WERI-Rb-1 (cell line): ENCODE results near the gene STK10.
A peak's percentile ranks its signal among the peaks of the same experiment; 100 is the strongest.

ENCODE experiments used
- DNase-seq: peaks from one replicate; pipeline ENCODE4 v3.0.0-alpha.2; 2020
- H3K27ac ChIP-seq: fragments of 250-450 bp; sonication (Bioruptor Pico); 2 replicates; pipeline ENCODE4 v1.5.1; 2020; ENCODE audit warnings: mild to moderate bottlenecking, moderate library complexity
- H3K27me3 ChIP-seq: fragments of 250-450 bp; sonication (Bioruptor Pico); 2 replicates; pipeline ENCODE4 v1.5.1; 2021; ENCODE audit warnings: mild to moderate bottlenecking, low read depth, moderate library complexity; ENCODE audit not compliant: insufficient read depth, severe bottlenecking
- H3K36me3 ChIP-seq: fragments of 250-450 bp; sonication (Bioruptor Pico); 2 replicates; pipeline ENCODE4 v1.5.1; 2020; ENCODE audit warnings: mild to moderate bottlenecking, moderate library complexity
- H3K4me3 ChIP-seq: 2 replicates; pipeline ENCODE4 v1.5.1; 2011; ENCODE audit warnings: low read depth, mild to moderate bottlenecking, control low read depth, low read length
- H3K9me3 ChIP-seq: fragments of 250-450 bp; sonication (Bioruptor Pico); 2 replicates; pipeline ENCODE4 v1.5.1; 2021; ENCODE audit warnings: mild to moderate bottlenecking, moderate library complexity; ENCODE audit not compliant: severe bottlenecking
- TF ChIP-seq, protein P1 (sequence below): IDR thresholded peaks from 2 replicates; pipeline ENCODE4 v1.5.1; 2011; ENCODE audit warnings: low read depth, mild to moderate bottlenecking, control low read depth, inconsistent platforms, low read length

Gene STK10

DNA sequence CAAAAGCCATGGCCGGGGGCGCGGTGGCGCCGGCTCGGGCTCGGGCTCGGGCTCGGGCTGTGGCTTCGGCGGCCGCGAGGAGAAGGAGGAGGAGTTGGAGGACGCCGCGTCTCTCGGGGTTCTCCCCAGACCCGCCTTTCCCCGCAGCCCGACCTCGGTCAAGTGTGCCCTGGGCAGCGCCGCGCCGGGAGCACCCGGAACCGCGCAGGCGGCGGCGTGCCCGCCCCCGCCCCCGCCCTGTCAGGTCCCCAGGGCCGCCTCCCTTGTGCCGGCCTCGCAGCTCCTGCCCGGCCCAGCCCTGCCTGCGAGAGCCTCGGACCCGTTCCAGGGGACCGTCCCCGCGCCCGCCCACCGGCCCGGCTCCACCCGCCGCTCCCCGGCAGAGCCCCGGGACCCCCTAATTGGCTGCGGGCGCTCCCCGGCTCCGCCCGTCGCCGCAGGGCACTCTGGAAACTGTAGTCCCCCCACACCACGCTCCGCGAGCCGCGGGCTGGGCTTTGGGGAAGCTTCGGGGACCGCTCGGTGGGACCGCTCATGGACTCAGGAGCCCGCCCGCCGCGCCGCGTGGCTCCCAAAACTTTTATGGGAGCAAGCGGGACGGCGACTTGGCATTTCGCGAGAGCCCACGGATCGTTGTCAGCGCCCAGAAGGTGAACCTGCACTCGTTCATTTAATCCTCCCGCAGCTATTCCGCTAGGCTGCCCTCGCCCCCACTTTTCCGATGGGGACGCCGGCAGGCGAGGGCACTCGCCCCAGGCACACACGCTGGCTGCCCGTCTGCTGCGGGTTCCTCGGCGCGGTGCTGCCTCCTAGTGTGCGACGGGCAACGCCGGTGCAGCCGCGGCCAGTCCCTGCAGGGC, at the start of gene STK10:
TSS of gene STK10 (minus strand) at position 192 of the 860 bp plus-strand sequence. CDS start at position 10, 182 bp downstream.
- H3K9me3 ChIP-seq: no peaks in the 10 kb centered on the region
- TF ChIP-seq, protein P1, sequence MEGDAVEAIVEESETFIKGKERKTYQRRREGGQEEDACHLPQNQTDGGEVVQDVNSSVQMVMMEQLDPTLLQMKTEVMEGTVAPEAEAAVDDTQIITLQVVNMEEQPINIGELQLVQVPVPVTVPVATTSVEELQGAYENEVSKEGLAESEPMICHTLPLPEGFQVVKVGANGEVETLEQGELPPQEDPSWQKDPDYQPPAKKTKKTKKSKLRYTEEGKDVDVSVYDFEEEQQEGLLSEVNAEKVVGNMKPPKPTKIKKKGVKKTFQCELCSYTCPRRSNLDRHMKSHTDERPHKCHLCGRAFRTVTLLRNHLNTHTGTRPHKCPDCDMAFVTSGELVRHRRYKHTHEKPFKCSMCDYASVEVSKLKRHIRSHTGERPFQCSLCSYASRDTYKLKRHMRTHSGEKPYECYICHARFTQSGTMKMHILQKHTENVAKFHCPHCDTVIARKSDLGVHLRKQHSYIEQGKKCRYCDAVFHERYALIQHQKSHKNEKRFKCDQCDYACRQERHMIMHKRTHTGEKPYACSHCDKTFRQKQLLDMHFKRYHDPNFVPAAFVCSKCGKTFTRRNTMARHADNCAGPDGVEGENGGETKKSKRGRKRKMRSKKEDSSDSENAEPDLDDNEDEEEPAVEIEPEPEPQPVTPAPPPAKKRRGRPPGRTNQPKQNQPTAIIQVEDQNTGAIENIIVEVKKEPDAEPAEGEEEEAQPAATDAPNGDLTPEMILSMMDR: peak; percentile 94
- no peaks in the 10 kb centered on the region for H3K36me3 ChIP-seq
- H3K27ac ChIP-seq: peak within 1 kb of the TSS; percentile 54
- peak within 1 kb of the TSS; percentile 95 for H3K4me3 ChIP-seq
- no peaks in the 10 kb centered on the region for H3K27me3 ChIP-seq
- DNase-seq: peak; percentile 94

DNA sequence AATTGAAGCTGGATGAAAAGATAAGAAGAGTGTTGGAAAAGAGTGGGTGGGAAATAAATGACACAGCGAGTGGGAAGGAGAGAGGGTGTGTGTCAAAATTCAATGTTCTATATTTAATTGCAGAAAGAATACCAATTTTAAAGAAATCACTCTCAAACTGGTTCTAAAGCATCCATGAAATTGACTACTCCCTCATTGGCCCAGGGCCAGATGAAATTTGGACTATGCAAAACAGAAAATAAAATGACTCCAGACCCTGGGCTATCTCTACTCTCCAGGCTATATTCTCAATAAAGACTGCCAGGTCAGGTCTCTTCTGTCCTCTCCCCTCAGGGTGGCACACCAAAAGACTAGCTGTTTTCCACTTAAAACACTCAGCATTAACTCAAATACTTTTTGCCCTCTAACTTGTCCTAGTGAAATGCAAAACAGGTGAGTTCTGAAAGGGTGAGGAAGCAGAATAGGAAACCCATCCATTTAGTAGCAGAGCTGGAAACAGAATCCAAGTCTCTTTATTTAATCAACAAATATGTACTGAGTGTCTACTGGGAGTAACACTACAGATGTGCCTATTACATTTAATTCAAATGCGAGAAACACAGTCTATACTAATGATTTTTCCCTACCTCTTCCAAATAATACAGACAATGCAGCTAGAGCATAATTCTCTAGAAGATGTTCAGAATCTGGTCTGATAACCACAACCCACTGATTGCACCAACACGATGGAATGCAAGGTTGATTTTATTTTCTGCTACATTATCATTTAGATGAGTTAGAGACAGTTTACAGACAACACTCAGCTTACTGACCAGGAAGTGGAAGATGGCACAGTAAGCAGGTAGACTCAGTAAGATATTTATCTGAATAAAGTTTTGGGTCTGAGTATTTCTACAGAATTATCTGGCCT, 48.1 kb upstream of the STK10 start:
- TF ChIP-seq, protein P1: no peak
- Histone ChIP-seq H3K36me3 (peaks cover 24% of the 10 kb centered on the region), H3K4me3 (no peak overlapping the region), H3K27ac (no peak overlapping the region), H3K9me3 (no peaks in the 10 kb centered on the region), H3K27me3 (no peaks in the 10 kb centered on the region)
- DNase-seq: no peak

DNA sequence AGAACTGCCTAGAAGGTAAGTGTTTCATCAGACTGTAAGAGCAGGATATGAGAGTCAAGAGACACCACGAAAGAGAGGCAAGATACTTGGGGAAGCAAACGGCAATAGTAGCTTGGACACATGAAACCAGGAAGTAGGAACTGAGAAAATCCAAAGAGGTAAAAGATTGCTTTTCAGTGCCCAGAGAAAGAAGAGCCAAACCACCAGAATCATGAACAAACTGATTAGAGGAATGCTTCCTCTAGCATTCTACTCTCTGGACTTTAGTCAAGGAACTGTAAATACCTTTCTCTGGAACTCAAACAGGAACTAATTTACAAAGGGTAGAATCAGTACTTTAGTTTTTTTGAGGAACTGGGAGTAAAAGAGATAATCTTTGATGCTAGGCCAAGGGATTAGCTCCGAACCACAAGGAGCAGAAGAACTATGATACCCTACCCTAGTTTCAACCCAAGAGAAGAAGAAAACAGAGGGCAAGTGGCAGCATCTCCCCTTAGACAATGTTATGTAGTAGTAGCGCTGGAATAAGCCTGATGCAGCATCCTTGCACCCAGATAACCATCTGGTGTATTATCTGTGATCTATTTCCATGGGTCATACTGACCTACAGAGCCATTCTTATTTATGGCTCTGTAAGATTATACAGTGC, 47.2 kb upstream of the STK10 start:
- Histone ChIP-seq H3K4me3 (no peak overlapping the region), H3K27me3 (no peaks in the 10 kb centered on the region), H3K9me3 (no peaks in the 10 kb centered on the region), H3K27ac (no peak overlapping the region), H3K36me3 (peaks cover 30% of the 10 kb centered on the region)
- DNase-seq: no peak
- TF ChIP-seq, protein P1: no peak

DNA sequence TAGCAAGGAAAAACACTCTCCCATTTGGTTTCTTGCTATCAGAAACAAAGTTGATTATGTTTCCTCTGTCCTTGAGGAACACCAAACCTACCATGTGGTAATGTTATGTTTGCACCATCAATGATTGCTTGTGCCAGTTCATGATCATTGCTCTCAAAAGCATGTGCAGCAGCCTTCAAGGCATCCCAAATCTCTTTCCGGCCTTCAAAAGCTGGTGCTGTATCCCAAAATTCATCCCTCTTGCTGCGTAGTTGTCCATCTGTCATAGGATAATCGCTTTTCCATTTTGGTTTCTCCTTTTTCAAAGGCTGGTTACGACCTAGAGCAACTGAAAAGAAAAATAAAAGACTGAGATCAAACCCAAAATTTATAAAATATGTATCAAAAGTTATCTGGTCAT, 46.0 kb upstream of the STK10 start:
- Histone ChIP-seq H3K9me3 (no peaks in the 10 kb centered on the region), H3K27me3 (no peaks in the 10 kb centered on the region), H3K27ac (no peak overlapping the region), H3K36me3 (peaks cover 35% of the 10 kb centered on the region), H3K4me3 (no peak overlapping the region)
- TF ChIP-seq, protein P1: no peak
- no peak for DNase-seq

DNA sequence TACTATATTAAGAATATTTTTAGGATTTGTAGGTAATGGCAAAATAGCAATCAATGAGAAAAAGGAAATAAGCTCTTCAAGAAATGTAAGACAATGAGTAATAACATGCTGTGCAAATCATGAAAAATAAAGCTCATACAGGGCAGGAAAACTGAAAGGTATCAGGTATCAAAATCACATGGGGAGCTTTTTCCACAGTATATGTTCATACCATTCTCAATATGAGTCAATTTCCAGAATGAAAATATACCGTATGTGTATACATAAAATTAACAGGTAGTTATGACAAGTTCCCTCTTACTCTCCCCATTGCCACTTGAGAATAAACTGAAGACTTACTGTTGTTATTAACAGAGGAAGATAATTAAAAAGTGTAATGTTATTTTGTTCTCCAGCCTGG, 41.9 kb upstream of the STK10 start:
- Histone ChIP-seq H3K36me3 (peaks cover 54% of the 10 kb centered on the region), H3K9me3 (no peaks in the 10 kb centered on the region), H3K27me3 (no peaks in the 10 kb centered on the region), H3K27ac (no peak overlapping the region), H3K4me3 (no peak overlapping the region)
- TF ChIP-seq, protein P1: no peak
- DNase-seq: no peak
